GM12878 (cell line): ENCODE data around the gene OR10H2. TPM values are rescaled to one million over a fixed set of nuclear protein-coding genes. Genes with fewer than 3 reads are reported as not detected.

Source experiments
- ATF7 ChIP-seq: fragments of 450-650 bp; IDR thresholded peaks from 2 replicates; pipeline ENCODE4 v1.6.1; 2016; ENCODE audit warnings: low read depth, mild to moderate bottlenecking
- FOS ChIP-seq: IDR thresholded peaks from 3 replicates; pipeline ENCODE4 v1.6.1; 2011; ENCODE audit warnings: borderline replicate concordance; ENCODE audit not compliant: insufficient read length; ENCODE audit errors: extremely low read depth
- polyA plus RNA-seq, 11 experiments: library from polyadenylated mRNA; depleted of rRNA in 4 of 11; unstranded in 6 of 11; stranded (reverse) in 5 of 11; fragments of >200 nt; fragmentation: Nextera tagmentation in 4 of 11; fragmentation: Illumina TruSeq in 1 of 11; extraction: Ambion mirVana in 4 of 11; extraction: Trizol in 1 of 11; gene quantifications; 1 replicate in 1 of 11; 2 replicates in 10 of 11; pipeline versions ENCODE4 v1.2.1 to v1.2.3, GENCODE V29; 2011 to 2016; ENCODE audit warnings: inconsistent platforms in 2 of 11, missing spikeins in 2 of 11, low read depth in 1 of 11
- total RNA-seq, 4 experiments: library from RNA; depleted of rRNA in 3 of 4; stranded (reverse); fragments of >200 nt in 3 of 4; fragmentation: Illumina TruSeq in 1 of 4; extraction: Trizol in 1 of 4; gene quantifications; 2 replicates each; pipeline versions ENCODE4 v1.2.1 to v1.2.3, GENCODE V29; 2013 to 2021
- TF ChIP-seq, protein P1 (sequence below): IDR thresholded peaks from 2 replicates; pipeline ENCODE4 v1.6.1; 2012; ENCODE audit warnings: low read depth, low read length, improper control_type of control experiment
- TF ChIP-seq, protein P2 (sequence below): IDR thresholded peaks from 2 replicates; pipeline ENCODE4 v1.6.1; 2012; ENCODE audit warnings: improper control_type of control experiment, low read depth, low read length; ENCODE audit not compliant: insufficient replicate concordance

The OR10H2 gene
- total and polyA plus RNA-seq, 10 of the 15 experiments (the other 5 are each of a cell fraction or from before 2014, with no cell fraction given), result not detected

DNA sequence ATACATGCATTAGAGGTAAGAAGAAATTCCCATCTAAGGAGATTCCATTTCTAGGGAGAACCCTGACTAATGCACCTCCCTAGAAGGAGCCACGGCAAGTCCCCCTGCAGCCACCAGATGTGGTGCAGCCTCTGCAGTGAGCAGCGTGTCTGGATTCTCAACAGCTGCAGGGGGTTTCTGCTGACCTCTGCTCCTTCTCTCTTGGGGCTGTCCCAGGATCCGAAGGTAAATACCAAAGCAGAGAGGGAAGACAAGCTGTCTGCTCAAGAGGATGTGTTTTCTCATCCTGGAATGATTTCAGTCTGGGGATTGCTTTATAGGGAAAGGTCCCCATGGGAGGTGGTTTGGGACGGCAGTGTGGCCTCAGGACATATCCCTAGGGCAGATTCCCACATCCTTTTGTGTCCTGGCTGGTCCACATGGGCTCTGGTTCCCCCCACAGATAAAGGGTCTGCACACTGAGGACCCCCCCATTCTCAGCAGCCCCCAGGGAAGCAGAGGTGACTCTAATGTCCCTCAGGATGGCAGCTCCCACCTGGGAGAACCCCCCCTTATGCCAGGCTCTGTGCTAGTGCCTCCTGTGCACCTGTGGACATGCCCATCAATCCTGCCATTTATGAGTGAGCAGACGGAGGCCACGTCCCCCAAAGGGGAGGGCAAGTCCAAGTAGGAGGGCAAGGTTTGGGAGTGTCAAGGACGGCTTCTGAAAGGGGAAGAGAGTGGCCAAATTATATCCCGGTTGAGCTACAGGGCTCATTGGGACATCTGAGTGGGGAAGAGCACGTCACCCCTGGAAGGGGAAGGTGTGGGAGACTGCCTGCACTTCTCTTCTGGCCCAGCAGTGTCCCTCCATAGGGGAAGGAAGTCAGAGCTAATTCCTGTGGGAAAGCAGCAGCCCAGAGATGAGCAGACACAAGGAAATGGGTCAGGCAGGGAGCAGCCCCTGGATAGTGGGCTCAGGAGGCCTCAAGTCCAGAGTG, 49.5 kb downstream of the OR10H2 start (continued):
- TF ChIP-seq, protein P1, sequence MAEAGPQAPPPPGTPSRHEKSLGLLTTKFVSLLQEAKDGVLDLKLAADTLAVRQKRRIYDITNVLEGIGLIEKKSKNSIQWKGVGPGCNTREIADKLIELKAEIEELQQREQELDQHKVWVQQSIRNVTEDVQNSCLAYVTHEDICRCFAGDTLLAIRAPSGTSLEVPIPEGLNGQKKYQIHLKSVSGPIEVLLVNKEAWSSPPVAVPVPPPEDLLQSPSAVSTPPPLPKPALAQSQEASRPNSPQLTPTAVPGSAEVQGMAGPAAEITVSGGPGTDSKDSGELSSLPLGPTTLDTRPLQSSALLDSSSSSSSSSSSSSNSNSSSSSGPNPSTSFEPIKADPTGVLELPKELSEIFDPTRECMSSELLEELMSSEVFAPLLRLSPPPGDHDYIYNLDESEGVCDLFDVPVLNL, result no peak
- TF ChIP-seq ATF7, result no peak
- TF ChIP-seq, protein P2, sequence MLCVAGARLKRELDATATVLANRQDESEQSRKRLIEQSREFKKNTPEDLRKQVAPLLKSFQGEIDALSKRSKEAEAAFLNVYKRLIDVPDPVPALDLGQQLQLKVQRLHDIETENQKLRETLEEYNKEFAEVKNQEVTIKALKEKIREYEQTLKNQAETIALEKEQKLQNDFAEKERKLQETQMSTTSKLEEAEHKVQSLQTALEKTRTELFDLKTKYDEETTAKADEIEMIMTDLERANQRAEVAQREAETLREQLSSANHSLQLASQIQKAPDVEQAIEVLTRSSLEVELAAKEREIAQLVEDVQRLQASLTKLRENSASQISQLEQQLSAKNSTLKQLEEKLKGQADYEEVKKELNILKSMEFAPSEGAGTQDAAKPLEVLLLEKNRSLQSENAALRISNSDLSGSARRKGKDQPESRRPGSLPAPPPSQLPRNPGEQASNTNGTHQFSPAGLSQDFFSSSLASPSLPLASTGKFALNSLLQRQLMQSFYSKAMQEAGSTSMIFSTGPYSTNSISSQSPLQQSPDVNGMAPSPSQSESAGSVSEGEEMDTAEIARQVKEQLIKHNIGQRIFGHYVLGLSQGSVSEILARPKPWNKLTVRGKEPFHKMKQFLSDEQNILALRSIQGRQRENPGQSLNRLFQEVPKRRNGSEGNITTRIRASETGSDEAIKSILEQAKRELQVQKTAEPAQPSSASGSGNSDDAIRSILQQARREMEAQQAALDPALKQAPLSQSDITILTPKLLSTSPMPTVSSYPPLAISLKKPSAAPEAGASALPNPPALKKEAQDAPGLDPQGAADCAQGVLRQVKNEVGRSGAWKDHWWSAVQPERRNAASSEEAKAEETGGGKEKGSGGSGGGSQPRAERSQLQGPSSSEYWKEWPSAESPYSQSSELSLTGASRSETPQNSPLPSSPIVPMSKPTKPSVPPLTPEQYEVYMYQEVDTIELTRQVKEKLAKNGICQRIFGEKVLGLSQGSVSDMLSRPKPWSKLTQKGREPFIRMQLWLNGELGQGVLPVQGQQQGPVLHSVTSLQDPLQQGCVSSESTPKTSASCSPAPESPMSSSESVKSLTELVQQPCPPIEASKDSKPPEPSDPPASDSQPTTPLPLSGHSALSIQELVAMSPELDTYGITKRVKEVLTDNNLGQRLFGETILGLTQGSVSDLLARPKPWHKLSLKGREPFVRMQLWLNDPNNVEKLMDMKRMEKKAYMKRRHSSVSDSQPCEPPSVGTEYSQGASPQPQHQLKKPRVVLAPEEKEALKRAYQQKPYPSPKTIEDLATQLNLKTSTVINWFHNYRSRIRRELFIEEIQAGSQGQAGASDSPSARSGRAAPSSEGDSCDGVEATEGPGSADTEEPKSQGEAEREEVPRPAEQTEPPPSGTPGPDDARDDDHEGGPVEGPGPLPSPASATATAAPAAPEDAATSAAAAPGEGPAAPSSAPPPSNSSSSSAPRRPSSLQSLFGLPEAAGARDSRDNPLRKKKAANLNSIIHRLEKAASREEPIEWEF, result no peak
- TF ChIP-seq FOS, result no peak
- TF ChIP-seq, all 136 proteins: peak for 0

Other genes starting within 250 kb of the OR10H2 start
Only the 7 nearest of the 11 such genes appear.
- not detected in 2 replicates for gene CYP4F8, start 112.8 kb upstream of the OR10H2 start, total RNA-seq (2014; rRNA removed)
- gene CYP4F8, start 112.8 kb upstream of the OR10H2 start, total RNA-seq (2014; rRNA removed; fragmentation: Illumina TruSeq; extraction: Trizol), result not detected in 2 replicates
- not detected in 2 replicates for gene CYP4F8, start 112.8 kb upstream of the OR10H2 start, total RNA-seq (2021)
- gene CYP4F8, start 112.8 kb upstream of the OR10H2 start, polyA plus RNA-seq (2011; rRNA removed), result not detected in 2 replicates
- gene CYP4F8, start 112.8 kb upstream of the OR10H2 start, polyA plus RNA-seq (2014; fragmentation: Illumina TruSeq; extraction: Trizol), result not detected in 2 replicates
- gene CYP4F8, start 112.8 kb upstream of the OR10H2 start, polyA plus RNA-seq (2014; fragmentation: Nextera tagmentation; extraction: Ambion mirVana), result not detected
- not detected in 2 replicates for gene CYP4F8, start 112.8 kb upstream of the OR10H2 start, polyA plus RNA-seq (2014; rRNA removed)
- not detected for gene CYP4F8, start 112.8 kb upstream of the OR10H2 start, polyA plus RNA-seq (2016; fragmentation: Nextera tagmentation; extraction: Ambion mirVana)
- 1.6 and 1.7 TPM in 2 replicates for gene CYP4F3, start 87.1 kb upstream of the OR10H2 start, total RNA-seq (2014; rRNA removed)
- 0.89 and 1.2 TPM in 2 replicates for gene CYP4F3, start 87.1 kb upstream of the OR10H2 start, total RNA-seq (2014; rRNA removed; fragmentation: Illumina TruSeq; extraction: Trizol)
- gene CYP4F3, start 87.1 kb upstream of the OR10H2 start, total RNA-seq (2021), result 2.4 and 2.9 TPM in 2 replicates
- 4.4 and 4.7 TPM in 2 replicates for gene CYP4F3, start 87.1 kb upstream of the OR10H2 start, polyA plus RNA-seq (2011; rRNA removed)
- 1.1 and 1.5 TPM in 2 replicates for gene CYP4F3, start 87.1 kb upstream of the OR10H2 start, polyA plus RNA-seq (2014; fragmentation: Illumina TruSeq; extraction: Trizol)
- gene CYP4F3, start 87.1 kb upstream of the OR10H2 start, polyA plus RNA-seq (2014; fragmentation: Nextera tagmentation; extraction: Ambion mirVana), result under 1 TPM; 0.08 to 0.40 TPM
- 3.3 and 3.4 TPM in 2 replicates for gene CYP4F3, start 87.1 kb upstream of the OR10H2 start, polyA plus RNA-seq (2014; rRNA removed)
- 1 to 10 TPM; 1.2 TPM for gene CYP4F3, start 87.1 kb upstream of the OR10H2 start, polyA plus RNA-seq (2016; fragmentation: Nextera tagmentation; extraction: Ambion mirVana)
- gene CYP4F12, start 54.9 kb upstream of the OR10H2 start, total RNA-seq (2014; rRNA removed), result not detected in 2 replicates
- gene CYP4F12, start 54.9 kb upstream of the OR10H2 start, total RNA-seq (2014; rRNA removed; fragmentation: Illumina TruSeq; extraction: Trizol), result not detected in 2 replicates
- gene CYP4F12, start 54.9 kb upstream of the OR10H2 start, total RNA-seq (2021), result not detected in 2 replicates
- gene CYP4F12, start 54.9 kb upstream of the OR10H2 start, polyA plus RNA-seq (2011; rRNA removed), result 0.20 TPM in 2 replicates
- not detected in 2 replicates for gene CYP4F12, start 54.9 kb upstream of the OR10H2 start, polyA plus RNA-seq (2014; fragmentation: Illumina TruSeq; extraction: Trizol)
- not detected for gene CYP4F12, start 54.9 kb upstream of the OR10H2 start, polyA plus RNA-seq (2014; fragmentation: Nextera tagmentation; extraction: Ambion mirVana)
- gene CYP4F12, start 54.9 kb upstream of the OR10H2 start, polyA plus RNA-seq (2014; rRNA removed), result 0.12 TPM in 1 of 2 replicates, not detected in the other
- gene CYP4F12, start 54.9 kb upstream of the OR10H2 start, polyA plus RNA-seq (2016; fragmentation: Nextera tagmentation; extraction: Ambion mirVana), result not detected
- not detected in 2 replicates for gene OR10H3, start 10.0 kb downstream of the OR10H2 start, total RNA-seq (2014; rRNA removed)
- gene OR10H3, start 10.0 kb downstream of the OR10H2 start, total RNA-seq (2014; rRNA removed; fragmentation: Illumina TruSeq; extraction: Trizol), result not detected in 2 replicates
- gene OR10H3, start 10.0 kb downstream of the OR10H2 start, total RNA-seq (2021), result not detected in 2 replicates
- gene OR10H3, start 10.0 kb downstream of the OR10H2 start, polyA plus RNA-seq (2011; rRNA removed), result not detected in 2 replicates
- gene OR10H3, start 10.0 kb downstream of the OR10H2 start, polyA plus RNA-seq (2014; fragmentation: Illumina TruSeq; extraction: Trizol), result not detected in 2 replicates
- gene OR10H3, start 10.0 kb downstream of the OR10H2 start, polyA plus RNA-seq (2014; fragmentation: Nextera tagmentation; extraction: Ambion mirVana), result not detected
- gene OR10H3, start 10.0 kb downstream of the OR10H2 start, polyA plus RNA-seq (2014; rRNA removed), result not detected in 2 replicates
- gene OR10H3, start 10.0 kb downstream of the OR10H2 start, polyA plus RNA-seq (2016; fragmentation: Nextera tagmentation; extraction: Ambion mirVana), result not detected
- gene OR10H5, start 59.6 kb downstream of the OR10H2 start, total RNA-seq (2014; rRNA removed), result not detected in 2 replicates
- gene OR10H5, start 59.6 kb downstream of the OR10H2 start, total RNA-seq (2014; rRNA removed; fragmentation: Illumina TruSeq; extraction: Trizol), result not detected in 2 replicates
- not detected in 2 replicates for gene OR10H5, start 59.6 kb downstream of the OR10H2 start, total RNA-seq (2021)
- not detected in 2 replicates for gene OR10H5, start 59.6 kb downstream of the OR10H2 start, polyA plus RNA-seq (2011; rRNA removed)
- gene OR10H5, start 59.6 kb downstream of the OR10H2 start, polyA plus RNA-seq (2014; fragmentation: Illumina TruSeq; extraction: Trizol), result not detected in 2 replicates
- gene OR10H5, start 59.6 kb downstream of the OR10H2 start, polyA plus RNA-seq (2014; fragmentation: Nextera tagmentation; extraction: Ambion mirVana), result not detected
- gene OR10H5, start 59.6 kb downstream of the OR10H2 start, polyA plus RNA-seq (2014; rRNA removed), result not detected in 2 replicates
- not detected for gene OR10H5, start 59.6 kb downstream of the OR10H2 start, polyA plus RNA-seq (2016; fragmentation: Nextera tagmentation; extraction: Ambion mirVana)
- not detected in 2 replicates for gene OR10H1, start 87.6 kb downstream of the OR10H2 start, total RNA-seq (2014; rRNA removed)
- gene OR10H1, start 87.6 kb downstream of the OR10H2 start, total RNA-seq (2014; rRNA removed; fragmentation: Illumina TruSeq; extraction: Trizol), result not detected in 2 replicates
- not detected in 2 replicates for gene OR10H1, start 87.6 kb downstream of the OR10H2 start, total RNA-seq (2021)
- gene OR10H1, start 87.6 kb downstream of the OR10H2 start, polyA plus RNA-seq (2011; rRNA removed), result not detected in 2 replicates
- gene OR10H1, start 87.6 kb downstream of the OR10H2 start, polyA plus RNA-seq (2014; fragmentation: Illumina TruSeq; extraction: Trizol), result not detected in 2 replicates
- gene OR10H1, start 87.6 kb downstream of the OR10H2 start, polyA plus RNA-seq (2014; fragmentation: Nextera tagmentation; extraction: Ambion mirVana), result not detected
- not detected in 2 replicates for gene OR10H1, start 87.6 kb downstream of the OR10H2 start, polyA plus RNA-seq (2014; rRNA removed)
- gene OR10H1, start 87.6 kb downstream of the OR10H2 start, polyA plus RNA-seq (2016; fragmentation: Nextera tagmentation; extraction: Ambion mirVana), result not detected
- gene CYP4F2, start 170.1 kb downstream of the OR10H2 start, total RNA-seq (2014; rRNA removed), result 0.62 and 0.76 TPM in 2 replicates
- 0.22 and 0.32 TPM in 2 replicates for gene CYP4F2, start 170.1 kb downstream of the OR10H2 start, total RNA-seq (2014; rRNA removed; fragmentation: Illumina TruSeq; extraction: Trizol)
- 1.1 and 1.6 TPM in 2 replicates for gene CYP4F2, start 170.1 kb downstream of the OR10H2 start, total RNA-seq (2021)
- 0.46 and 0.64 TPM in 2 replicates for gene CYP4F2, start 170.1 kb downstream of the OR10H2 start, polyA plus RNA-seq (2011; rRNA removed)
- gene CYP4F2, start 170.1 kb downstream of the OR10H2 start, polyA plus RNA-seq (2014; fragmentation: Illumina TruSeq; extraction: Trizol), result 0.54 and 2.4 TPM in 2 replicates
- gene CYP4F2, start 170.1 kb downstream of the OR10H2 start, polyA plus RNA-seq (2014; fragmentation: Nextera tagmentation; extraction: Ambion mirVana), result under 1 TPM; 0.08 to 0.24 TPM
- gene CYP4F2, start 170.1 kb downstream of the OR10H2 start, polyA plus RNA-seq (2014; rRNA removed), result 1.9 and 3.5 TPM in 2 replicates
- gene CYP4F2, start 170.1 kb downstream of the OR10H2 start, polyA plus RNA-seq (2016; fragmentation: Nextera tagmentation; extraction: Ambion mirVana), result under 1 TPM; 0.82 to 0.99 TPM